ENCODE measurements around the gene TSSK2. TPM values are rescaled to one million over a fixed set of nuclear protein-coding genes. Genes with fewer than 3 reads are reported as not detected.

The TSSK2 gene
- total and polyA plus RNA-seq, 4 donors: 0.08 to 0.25 (median 0.08) TPM; not detected in 1

DNA sequence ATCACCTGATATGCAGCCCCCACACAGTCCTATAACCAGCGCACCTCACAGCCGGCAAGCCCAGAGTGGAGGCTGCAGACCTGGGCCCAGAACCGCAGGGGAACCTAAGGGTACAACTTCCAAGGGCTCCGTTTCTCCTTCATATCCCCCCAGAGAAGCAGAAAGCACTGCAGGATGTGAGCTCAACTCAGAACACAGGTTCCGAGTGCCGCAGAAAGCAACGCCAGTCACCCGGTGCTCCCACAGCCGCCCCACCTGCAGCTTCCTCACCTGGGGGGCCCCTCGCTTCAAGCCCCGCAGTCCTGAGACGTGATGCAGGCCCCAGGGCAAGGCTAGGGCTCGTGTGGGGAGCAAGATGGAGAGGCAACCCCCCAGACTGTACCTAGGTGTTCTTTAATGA, 2.5 kb downstream of the TSSK2 start:
- Histone ChIP-seq H3K4me1 (ENCODE audit: control insufficient read depth in 5 of 5, insufficient read depth in 5 of 5, low read length in 5 of 5) (no peaks in the 10 kb centered on the region), H3K9ac (ENCODE audit: insufficient read depth in 1 of 2, low read length in 2 of 2) (no peak overlapping the region), H3K9me3 (ENCODE audit: control insufficient read depth in 4 of 4, insufficient read depth in 3 of 4, low read length in 3 of 4) (no peaks in the 10 kb centered on the region), H3K27ac (ENCODE audit: low read depth in 1 of 2, low read length in 1 of 2) (no peak overlapping the region), H3K27me3 (ENCODE audit: control insufficient read depth in 3 of 3, insufficient read depth in 3 of 3, low read length in 2 of 3) (no peaks in the 10 kb centered on the region), H3K36me3 (ENCODE audit: control insufficient read depth in 4 of 4, insufficient read depth in 4 of 4, low read length in 4 of 4) (peaks cover 10 to 55% (median 20%) of the 10 kb centered on the region in 4 donors), H3K4me3 (no peak overlapping the region)
- ATAC-seq (ENCODE audit: insufficient read depth, low FRiP score): no peak
- TF ChIP-seq, protein P1, sequence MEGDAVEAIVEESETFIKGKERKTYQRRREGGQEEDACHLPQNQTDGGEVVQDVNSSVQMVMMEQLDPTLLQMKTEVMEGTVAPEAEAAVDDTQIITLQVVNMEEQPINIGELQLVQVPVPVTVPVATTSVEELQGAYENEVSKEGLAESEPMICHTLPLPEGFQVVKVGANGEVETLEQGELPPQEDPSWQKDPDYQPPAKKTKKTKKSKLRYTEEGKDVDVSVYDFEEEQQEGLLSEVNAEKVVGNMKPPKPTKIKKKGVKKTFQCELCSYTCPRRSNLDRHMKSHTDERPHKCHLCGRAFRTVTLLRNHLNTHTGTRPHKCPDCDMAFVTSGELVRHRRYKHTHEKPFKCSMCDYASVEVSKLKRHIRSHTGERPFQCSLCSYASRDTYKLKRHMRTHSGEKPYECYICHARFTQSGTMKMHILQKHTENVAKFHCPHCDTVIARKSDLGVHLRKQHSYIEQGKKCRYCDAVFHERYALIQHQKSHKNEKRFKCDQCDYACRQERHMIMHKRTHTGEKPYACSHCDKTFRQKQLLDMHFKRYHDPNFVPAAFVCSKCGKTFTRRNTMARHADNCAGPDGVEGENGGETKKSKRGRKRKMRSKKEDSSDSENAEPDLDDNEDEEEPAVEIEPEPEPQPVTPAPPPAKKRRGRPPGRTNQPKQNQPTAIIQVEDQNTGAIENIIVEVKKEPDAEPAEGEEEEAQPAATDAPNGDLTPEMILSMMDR (IDR thresholded peaks at IDR 0.05; ENCODE audit: control extremely low read depth, extremely low read depth): no peak
- WGBS, 2 donors: 96 to 97% methylated on average over 13 of the region's 13 CpGs
- no peak for DNase-seq

GRCh38 chr22:19134176-19134831, 3.2 kb downstream of the TSSK2 start:
- Histone ChIP-seq H3K36me3 (ENCODE audit: control insufficient read depth in 4 of 4, insufficient read depth in 4 of 4, low read length in 4 of 4) (peaks cover 12 to 62% (median 23%) of the 10 kb centered on the region in 4 donors), H3K9ac (ENCODE audit: insufficient read depth in 1 of 2, low read length in 2 of 2) (no peak overlapping the region), H3K27ac (ENCODE audit: low read depth in 1 of 2, low read length in 1 of 2) (no peak overlapping the region), H3K9me3 (ENCODE audit: control insufficient read depth in 4 of 4, insufficient read depth in 3 of 4, low read length in 3 of 4) (no peaks in the 10 kb centered on the region), H3K27me3 (ENCODE audit: control insufficient read depth in 3 of 3, insufficient read depth in 3 of 3, low read length in 2 of 3) (no peaks in the 10 kb centered on the region), H3K4me1 (ENCODE audit: control insufficient read depth in 5 of 5, insufficient read depth in 5 of 5, low read length in 5 of 5) (no peaks in the 10 kb centered on the region), H3K4me3 (no peak overlapping the region)
- ATAC-seq (ENCODE audit: insufficient read depth, low FRiP score) (no peak), DNase-seq (no peak)
- WGBS, 2 donors: 95 to 97% methylated on average over 21 of the region's 21 CpGs
- TF ChIP-seq, protein P1 (IDR thresholded peaks at IDR 0.05; ENCODE audit: control extremely low read depth, extremely low read depth): no peak

GRCh38 chr22:19134874-19135273, 3.8 kb downstream of the TSSK2 start:
- Histone ChIP-seq H3K27me3 (ENCODE audit: control insufficient read depth in 3 of 3, insufficient read depth in 3 of 3, low read length in 2 of 3) (no peaks in the 10 kb centered on the region), H3K9me3 (ENCODE audit: control insufficient read depth in 4 of 4, insufficient read depth in 3 of 4, low read length in 3 of 4) (no peaks in the 10 kb centered on the region), H3K9ac (ENCODE audit: insufficient read depth in 1 of 2, low read length in 2 of 2) (no peak overlapping the region), H3K4me3 (no peak overlapping the region), H3K27ac (ENCODE audit: low read depth in 1 of 2, low read length in 1 of 2) (no peak overlapping the region), H3K36me3 (ENCODE audit: control insufficient read depth in 4 of 4, insufficient read depth in 4 of 4, low read length in 4 of 4) (peaks cover 13 to 68% (median 26%) of the 10 kb centered on the region in 4 donors), H3K4me1 (ENCODE audit: control insufficient read depth in 5 of 5, insufficient read depth in 5 of 5, low read length in 5 of 5) (no peaks in the 10 kb centered on the region)
- TF ChIP-seq, protein P1 (IDR thresholded peaks at IDR 0.05; ENCODE audit: control extremely low read depth, extremely low read depth): no peak
- ATAC-seq (ENCODE audit: insufficient read depth, low FRiP score): no peak
- WGBS, 2 donors: 91 to 93% methylated on average over 18 of the region's 18 CpGs
- no peak for DNase-seq

DNA sequence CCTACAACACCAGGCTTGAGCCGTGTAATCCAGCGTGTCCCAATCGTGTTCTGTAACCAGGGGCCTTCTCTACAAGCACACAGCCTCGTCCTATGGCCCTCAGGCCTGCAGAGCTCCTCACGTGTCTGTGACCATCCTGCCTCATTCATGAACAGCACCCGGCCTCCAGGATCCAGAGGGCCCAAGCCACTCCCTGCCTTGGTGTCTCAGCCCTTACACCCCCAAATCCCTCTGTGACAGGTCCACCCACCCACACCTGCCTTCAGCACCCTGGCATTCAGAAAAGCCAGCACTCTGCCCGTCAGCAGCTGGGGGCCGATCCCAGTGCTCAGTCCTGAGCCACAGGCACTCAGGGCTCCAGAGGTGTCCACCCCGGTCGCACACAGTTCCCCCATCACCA, 5.8 kb downstream of the TSSK2 start:
- no peak overlapping the region for H3K9ac ChIP-seq (ENCODE audit: insufficient read depth in 1 of 2, low read length in 2 of 2)
- WGBS, 2 donors: 96 to 100% methylated on average over 10 of the region's 10 CpGs
- ATAC-seq (ENCODE audit: insufficient read depth, low FRiP score) (no peak), DNase-seq (no peak)
- TF ChIP-seq, protein P1 (IDR thresholded peaks at IDR 0.05; ENCODE audit: control extremely low read depth, extremely low read depth): no peak
- H3K9me3 ChIP-seq (ENCODE audit: control insufficient read depth in 4 of 4, insufficient read depth in 3 of 4, low read length in 3 of 4): no peaks in the 10 kb centered on the region
- peaks cover 18 to 80% (median 35%) of the 10 kb centered on the region in 4 donors for H3K36me3 ChIP-seq (ENCODE audit: control insufficient read depth in 4 of 4, insufficient read depth in 4 of 4, low read length in 4 of 4)
- no peaks in the 10 kb centered on the region for H3K27me3 ChIP-seq (ENCODE audit: control insufficient read depth in 3 of 3, insufficient read depth in 3 of 3, low read length in 2 of 3)
- H3K4me1 ChIP-seq (ENCODE audit: control insufficient read depth in 5 of 5, insufficient read depth in 5 of 5, low read length in 5 of 5): no peaks in the 10 kb centered on the region
- H3K27ac ChIP-seq (ENCODE audit: low read depth in 1 of 2, low read length in 1 of 2): no peak overlapping the region
- no peak overlapping the region for H3K4me3 ChIP-seq

Data from lung (tissue), 12 donors.